ENCODE data around the gene MPZL3.
A peak's percentile ranks its signal among the peaks of the same experiment; 100 is the strongest.

MPZL3 gene

DNA sequence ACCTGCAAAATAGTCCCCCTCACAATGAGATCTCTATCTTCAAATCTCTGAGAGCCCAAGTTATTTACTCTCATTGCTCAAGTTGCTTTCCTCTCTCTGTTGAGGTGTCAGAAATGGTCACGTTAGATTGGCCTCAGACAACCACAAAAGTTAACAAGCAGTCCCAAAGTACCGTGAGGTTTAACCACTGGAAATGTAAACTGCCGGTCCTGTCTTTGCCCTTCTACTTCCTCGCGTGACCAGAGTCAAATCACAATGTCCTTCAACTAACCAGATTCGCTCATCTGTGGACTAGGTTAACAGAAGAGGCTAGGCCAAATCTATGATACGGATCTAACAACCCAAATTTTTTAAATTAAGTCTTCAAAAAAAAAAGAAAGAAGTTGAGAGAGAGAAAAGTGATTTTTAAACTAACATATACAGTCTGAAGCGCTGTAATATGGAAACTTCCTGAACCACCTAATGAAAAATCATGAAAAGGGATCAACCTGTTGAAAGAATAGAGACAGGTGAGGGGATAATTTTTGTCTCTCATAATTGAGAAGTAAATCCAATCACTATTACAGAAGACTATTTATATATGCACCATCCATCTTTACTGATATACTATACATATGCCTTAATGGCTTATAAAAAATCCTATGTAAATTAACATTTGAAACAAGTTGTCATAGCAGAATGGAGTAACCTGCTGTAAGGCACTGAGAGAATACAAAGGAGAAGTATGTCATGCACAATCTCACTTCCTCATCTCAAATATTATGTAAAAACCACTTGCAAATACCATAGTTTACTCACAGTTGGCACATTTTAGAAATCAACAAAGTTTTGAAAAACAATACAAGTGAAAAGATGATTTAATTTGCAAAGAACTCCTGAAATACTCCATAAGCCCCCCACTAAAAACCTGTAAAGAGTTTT, 24.0 kb downstream of the MPZL3 start:
- Histone ChIP-seq H3K27me3 (ENCODE audit: control insufficient read depth, insufficient read depth, low read length) (no peaks in the 10 kb centered on the region), H3K4me3 (ENCODE audit: low read length) (no peak overlapping the region), H3K9ac (ENCODE audit: low read length) (no peak overlapping the region), H3K36me3 (ENCODE audit: control insufficient read depth, insufficient read depth, low read length) (no peaks in the 10 kb centered on the region), H3K4me1 (ENCODE audit: control insufficient read depth, insufficient read depth, low read length) (no peaks in the 10 kb centered on the region), H3K9me3 (ENCODE audit: control insufficient read depth, low read length) (no peaks in the 10 kb centered on the region)

DNA sequence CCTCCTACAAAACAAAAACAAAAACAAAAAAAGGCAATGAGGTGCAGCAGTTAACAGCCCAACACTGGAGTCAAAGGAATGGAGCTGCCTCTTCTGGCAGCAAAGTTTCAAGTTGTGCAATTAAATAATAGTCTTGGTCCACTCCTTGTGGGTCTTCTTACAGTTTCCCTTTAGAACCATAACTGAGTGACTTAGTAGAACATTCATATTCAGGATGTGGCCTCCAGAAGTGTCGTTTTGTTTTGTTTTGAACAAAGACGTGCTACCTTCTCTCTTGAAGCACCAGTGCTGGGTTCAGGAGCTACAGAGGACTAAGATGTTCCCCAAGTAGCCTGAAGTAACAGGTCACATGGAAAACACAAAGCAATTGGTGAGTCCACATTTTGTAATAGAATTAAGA, 25.4 kb downstream of the MPZL3 start:
- Histone ChIP-seq H3K4me1 (ENCODE audit: control insufficient read depth, insufficient read depth, low read length) (no peaks in the 10 kb centered on the region), H3K9me3 (ENCODE audit: control insufficient read depth, low read length) (no peaks in the 10 kb centered on the region), H3K4me3 (ENCODE audit: low read length) (no peak overlapping the region), H3K36me3 (ENCODE audit: control insufficient read depth, insufficient read depth, low read length) (no peaks in the 10 kb centered on the region), H3K27me3 (ENCODE audit: control insufficient read depth, insufficient read depth, low read length) (no peaks in the 10 kb centered on the region), H3K9ac (ENCODE audit: low read length) (no peak overlapping the region)

DNA sequence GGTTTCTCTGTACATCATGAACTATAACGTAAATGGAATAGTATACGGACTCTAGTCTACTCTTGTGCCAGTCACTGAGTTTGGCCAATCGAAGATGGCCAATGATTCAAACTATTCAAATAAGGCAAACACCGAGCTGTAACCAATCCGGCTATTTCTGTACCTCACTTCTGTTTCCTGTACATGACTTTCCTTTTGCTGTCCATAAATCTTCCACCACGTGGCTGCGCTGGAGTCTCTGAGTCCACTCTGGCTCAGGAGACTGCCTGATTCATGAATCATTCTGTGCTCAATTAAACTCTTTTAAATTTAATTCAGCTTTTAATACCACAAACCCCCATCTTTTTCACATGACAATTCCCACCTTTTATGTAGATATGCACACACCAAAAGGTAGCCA, 25.9 kb downstream of the MPZL3 start:
- H3K27me3 ChIP-seq (ENCODE audit: control insufficient read depth, insufficient read depth, low read length), result no peaks in the 10 kb centered on the region
- H3K9ac ChIP-seq (ENCODE audit: low read length), result no peak overlapping the region
- no peaks in the 10 kb centered on the region for H3K9me3 ChIP-seq (ENCODE audit: control insufficient read depth, low read length)
- H3K4me1 ChIP-seq (ENCODE audit: control insufficient read depth, insufficient read depth, low read length), result no peaks in the 10 kb centered on the region
- H3K36me3 ChIP-seq (ENCODE audit: control insufficient read depth, insufficient read depth, low read length), result no peaks in the 10 kb centered on the region
- H3K4me3 ChIP-seq (ENCODE audit: low read length), result no peak overlapping the region

DNA sequence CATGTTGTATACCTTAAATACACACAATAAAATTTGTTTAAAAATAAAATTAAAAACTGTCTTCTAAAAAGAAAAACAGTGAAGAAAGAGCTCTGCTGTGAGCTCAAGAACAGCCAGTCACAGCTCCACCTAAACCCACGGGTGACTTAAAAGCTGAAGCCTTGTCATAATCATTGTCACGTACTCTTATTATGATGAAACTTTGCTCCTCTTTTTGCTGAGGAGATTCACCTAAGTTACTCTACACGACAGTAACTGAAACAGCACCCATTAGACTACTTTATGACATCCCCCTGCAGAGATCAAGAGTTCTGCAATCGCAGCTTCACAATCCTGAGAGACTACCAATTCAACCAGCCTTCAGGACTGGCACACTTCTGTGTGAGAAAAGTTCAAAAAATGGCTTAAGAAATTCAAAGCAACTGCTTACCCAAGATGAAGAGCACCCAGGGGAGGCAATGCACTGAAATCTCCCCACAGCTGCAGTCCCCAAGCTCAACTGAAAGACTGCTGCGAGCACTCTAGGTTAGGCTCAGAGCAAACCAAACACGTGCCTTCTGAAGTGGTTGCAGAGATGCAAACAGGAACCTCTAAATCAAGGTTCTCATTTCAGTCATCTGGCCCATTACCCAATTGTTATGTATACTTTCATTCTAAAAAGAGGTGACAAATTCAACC, 27.5 kb downstream of the MPZL3 start, which contains the start of gene JAML:
Gene JAML (minus strand): TSS at position 501 of the 678 bp plus-strand sequence. CDS start 10,145 bp downstream, outside the sequence.
- Histone ChIP-seq H3K4me1 (ENCODE audit: control insufficient read depth, insufficient read depth, low read length) (no peaks in the 10 kb centered on the region), H3K9ac (ENCODE audit: low read length) (peak within 1 kb of the TSS; percentile 15), H3K27me3 (ENCODE audit: control insufficient read depth, insufficient read depth, low read length) (no peaks in the 10 kb centered on the region), H3K36me3 (ENCODE audit: control insufficient read depth, insufficient read depth, low read length) (no peaks in the 10 kb centered on the region), H3K9me3 (ENCODE audit: control insufficient read depth, low read length) (no peaks in the 10 kb centered on the region), H3K4me3 (ENCODE audit: low read length) (peak within 1 kb of the TSS; percentile 17)

DNA sequence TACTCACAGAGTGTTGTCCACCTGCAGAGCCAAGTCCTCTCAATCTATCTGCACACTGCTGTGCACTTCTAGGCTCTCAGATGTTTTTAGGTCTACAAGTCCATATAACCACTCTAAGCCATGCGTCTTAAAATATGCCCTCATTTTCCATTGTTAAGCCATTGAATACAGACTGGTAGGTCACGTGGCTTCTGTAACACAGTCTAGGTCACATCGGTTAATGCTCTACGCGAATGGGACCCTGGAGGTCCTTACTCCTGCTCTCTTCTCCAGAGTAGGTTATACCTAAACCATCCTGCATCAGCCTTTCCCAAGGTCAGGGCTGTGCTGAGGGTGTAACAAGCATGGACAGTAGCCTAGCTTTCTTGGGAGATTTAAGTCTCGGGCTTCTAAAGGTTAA, 28.2 kb downstream of the MPZL3 start:
- H3K27me3 ChIP-seq (ENCODE audit: control insufficient read depth, insufficient read depth, low read length), result no peaks in the 10 kb centered on the region
- no peaks in the 10 kb centered on the region for H3K36me3 ChIP-seq (ENCODE audit: control insufficient read depth, insufficient read depth, low read length)
- peak overlapping the region; percentile 15 for H3K9ac ChIP-seq (ENCODE audit: low read length)
- H3K4me1 ChIP-seq (ENCODE audit: control insufficient read depth, insufficient read depth, low read length), result no peaks in the 10 kb centered on the region
- H3K4me3 ChIP-seq (ENCODE audit: low read length), result peak overlapping the region; percentile 17
- no peaks in the 10 kb centered on the region for H3K9me3 ChIP-seq (ENCODE audit: control insufficient read depth, low read length)

DNA sequence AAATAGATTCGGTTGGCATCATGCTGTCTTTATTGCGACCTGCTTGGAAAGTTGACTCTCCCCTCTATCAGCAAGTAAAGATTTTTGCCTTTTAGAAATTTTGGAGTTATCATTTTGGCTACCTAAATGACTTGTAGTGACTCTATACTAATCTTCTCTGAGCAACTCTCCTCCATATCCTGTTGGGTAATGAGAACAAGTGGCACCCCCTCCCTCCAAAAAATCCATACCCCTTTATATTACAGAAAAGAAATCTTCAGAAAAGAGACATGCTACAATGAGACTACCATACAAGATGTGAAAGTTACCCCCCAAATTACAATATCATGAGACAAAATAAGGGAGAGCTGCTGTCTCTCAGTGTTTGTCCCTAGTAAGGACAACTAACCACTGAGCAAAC, 28.6 kb downstream of the MPZL3 start:
- Histone ChIP-seq H3K9ac (ENCODE audit: low read length) (peak overlapping the region; percentile 15), H3K36me3 (ENCODE audit: control insufficient read depth, insufficient read depth, low read length) (no peaks in the 10 kb centered on the region), H3K4me1 (ENCODE audit: control insufficient read depth, insufficient read depth, low read length) (no peaks in the 10 kb centered on the region), H3K4me3 (ENCODE audit: low read length) (peak overlapping the region; percentile 17), H3K27me3 (ENCODE audit: control insufficient read depth, insufficient read depth, low read length) (no peaks in the 10 kb centered on the region), H3K9me3 (ENCODE audit: control insufficient read depth, low read length) (no peaks in the 10 kb centered on the region)

DNA sequence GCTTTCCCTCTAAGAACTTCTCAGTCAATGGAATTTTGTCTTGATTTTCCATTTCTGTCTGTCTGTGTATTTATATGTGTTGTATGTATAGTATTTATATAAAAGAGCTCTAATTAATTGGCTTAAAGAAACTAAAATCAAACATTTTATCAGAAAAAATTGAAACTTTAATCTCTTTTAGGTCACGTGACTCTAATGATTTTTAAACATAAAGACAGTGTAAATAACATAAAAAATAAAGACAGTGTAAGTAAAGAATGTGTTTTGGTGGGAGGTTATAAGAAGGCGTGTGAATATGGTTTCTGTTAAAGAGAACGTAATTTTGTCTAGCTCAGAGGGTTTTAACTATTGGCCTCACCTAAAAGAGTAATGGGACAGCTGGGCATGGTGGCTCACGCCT, 29.7 kb downstream of the MPZL3 start:
- H3K36me3 ChIP-seq (ENCODE audit: control insufficient read depth, insufficient read depth, low read length), result no peaks in the 10 kb centered on the region
- H3K4me1 ChIP-seq (ENCODE audit: control insufficient read depth, insufficient read depth, low read length), result no peaks in the 10 kb centered on the region
- H3K9ac ChIP-seq (ENCODE audit: low read length), result no peak overlapping the region

DNA sequence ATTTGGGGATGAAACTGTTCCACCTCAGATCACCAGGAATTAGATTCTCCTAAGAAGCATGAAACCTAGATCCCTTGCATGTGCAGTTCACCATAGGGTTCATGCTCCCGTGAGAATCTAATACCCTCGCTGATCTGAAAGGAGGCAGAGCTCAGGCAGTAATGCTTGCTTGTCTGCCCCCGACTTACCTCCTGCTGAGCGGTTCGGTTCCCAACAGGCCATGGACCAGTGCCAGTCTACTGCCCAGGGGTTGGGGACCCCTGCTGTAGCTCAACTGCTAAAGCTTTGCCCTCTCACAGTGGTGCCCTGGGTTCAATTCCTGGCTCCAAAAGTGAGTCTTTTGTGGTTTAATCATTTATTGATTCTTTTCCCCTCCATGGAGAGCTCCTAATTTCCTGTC, 30.7 kb downstream of the MPZL3 start:
- H3K36me3 ChIP-seq (ENCODE audit: control insufficient read depth, insufficient read depth, low read length), result no peaks in the 10 kb centered on the region
- H3K9me3 ChIP-seq (ENCODE audit: control insufficient read depth, low read length), result no peaks in the 10 kb centered on the region
- H3K9ac ChIP-seq (ENCODE audit: low read length), result no peak overlapping the region
- no peaks in the 10 kb centered on the region for H3K27me3 ChIP-seq (ENCODE audit: control insufficient read depth, insufficient read depth, low read length)
- H3K4me3 ChIP-seq (ENCODE audit: low read length), result no peak overlapping the region
- no peaks in the 10 kb centered on the region for H3K4me1 ChIP-seq (ENCODE audit: control insufficient read depth, insufficient read depth, low read length)

More for the DNA sequence above, 29.7 kb downstream of the MPZL3 start:
- H3K9me3 ChIP-seq (ENCODE audit: control insufficient read depth, low read length), result no peaks in the 10 kb centered on the region
- no peak overlapping the region for H3K4me3 ChIP-seq (ENCODE audit: low read length)
- no peaks in the 10 kb centered on the region for H3K27me3 ChIP-seq (ENCODE audit: control insufficient read depth, insufficient read depth, low read length)

DNA sequence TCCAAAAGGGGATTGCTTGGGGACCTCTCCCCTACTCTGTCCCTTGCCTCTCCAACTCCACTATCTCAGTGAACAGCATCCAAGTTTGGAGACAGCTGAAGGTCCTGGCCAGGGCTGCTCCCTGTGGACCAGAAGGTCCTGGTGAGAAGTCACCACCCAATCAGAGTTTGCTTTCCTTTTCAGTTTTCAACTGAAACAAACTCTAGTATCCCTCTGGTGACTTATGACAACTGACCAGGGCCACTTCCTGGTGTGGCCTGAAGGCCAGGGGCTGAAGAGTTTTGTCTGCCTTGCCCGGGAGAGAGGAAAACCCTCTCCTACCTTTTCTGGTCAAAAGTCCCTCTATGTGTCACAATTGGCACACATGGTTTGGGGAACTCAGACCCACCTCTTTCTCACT, 32.4 kb downstream of the MPZL3 start:
- no peak overlapping the region for H3K4me3 ChIP-seq (ENCODE audit: low read length)

DNA sequence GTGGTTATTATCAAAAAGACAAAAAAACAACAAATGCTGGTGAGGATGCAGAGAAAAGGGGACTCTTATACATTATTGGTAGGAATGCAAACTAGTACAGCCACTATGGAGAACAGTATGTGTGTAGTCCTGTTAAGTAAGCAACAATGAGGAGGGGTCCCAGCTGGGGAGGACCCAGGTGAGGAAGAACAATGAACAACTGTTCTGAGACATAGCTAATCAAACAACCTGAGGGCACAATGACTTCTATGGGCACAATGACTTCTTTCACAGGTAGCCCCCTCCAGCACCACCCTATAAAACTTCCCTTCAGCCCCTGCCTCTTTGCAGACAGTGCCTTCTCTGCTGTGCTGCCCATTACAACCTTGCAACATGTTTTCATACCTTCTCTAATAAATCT, 32.9 kb downstream of the MPZL3 start:
- Histone ChIP-seq H3K9ac (ENCODE audit: low read length) (no peak overlapping the region), H3K4me1 (ENCODE audit: control insufficient read depth, insufficient read depth, low read length) (peaks cover 10% of the 10 kb centered on the region), H3K4me3 (ENCODE audit: low read length) (no peak overlapping the region), H3K9me3 (ENCODE audit: control insufficient read depth, low read length) (no peaks in the 10 kb centered on the region), H3K36me3 (ENCODE audit: control insufficient read depth, insufficient read depth, low read length) (no peaks in the 10 kb centered on the region), H3K27me3 (ENCODE audit: control insufficient read depth, insufficient read depth, low read length) (no peaks in the 10 kb centered on the region)

More for the DNA sequence above, 32.4 kb downstream of the MPZL3 start:
- Histone ChIP-seq H3K9ac (ENCODE audit: low read length) (no peak overlapping the region), H3K36me3 (ENCODE audit: control insufficient read depth, insufficient read depth, low read length) (no peaks in the 10 kb centered on the region), H3K4me1 (ENCODE audit: control insufficient read depth, insufficient read depth, low read length) (peaks cover 6% of the 10 kb centered on the region), H3K9me3 (ENCODE audit: control insufficient read depth, low read length) (no peaks in the 10 kb centered on the region), H3K27me3 (ENCODE audit: control insufficient read depth, insufficient read depth, low read length) (no peaks in the 10 kb centered on the region)

DNA sequence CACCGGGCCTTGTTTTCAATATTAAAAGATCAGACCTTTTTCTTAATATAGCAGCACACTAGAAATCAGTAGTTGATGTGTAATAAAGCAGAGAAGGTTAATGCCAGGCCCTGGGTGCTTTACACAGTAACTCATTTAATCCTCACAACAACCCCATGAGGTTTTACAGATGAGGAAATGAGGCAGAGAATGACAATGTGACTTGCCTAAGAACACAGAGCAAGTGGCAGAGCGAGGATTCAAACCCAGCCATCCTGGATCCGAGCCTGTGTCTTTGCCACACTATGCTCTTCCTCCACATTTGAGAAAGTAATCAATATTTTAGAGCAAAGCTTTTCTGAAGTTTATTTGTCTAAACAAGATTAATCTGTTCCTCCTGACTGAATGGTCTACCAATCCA, 34.6 kb downstream of the MPZL3 start:
- Histone ChIP-seq H3K4me3 (ENCODE audit: low read length) (no peak overlapping the region), H3K9me3 (ENCODE audit: control insufficient read depth, low read length) (no peaks in the 10 kb centered on the region), H3K4me1 (ENCODE audit: control insufficient read depth, insufficient read depth, low read length) (peaks cover 26% of the 10 kb centered on the region), H3K27me3 (ENCODE audit: control insufficient read depth, insufficient read depth, low read length) (no peaks in the 10 kb centered on the region), H3K36me3 (ENCODE audit: control insufficient read depth, insufficient read depth, low read length) (no peaks in the 10 kb centered on the region), H3K9ac (ENCODE audit: low read length) (no peak overlapping the region)
